MG63 (cell line): ENCODE data around the gene CLIC5. TPM values are rescaled to one million over a fixed set of nuclear protein-coding genes. Genes with fewer than 3 reads are reported as not detected.
"Not testable (repeated sequence)": the region's sequence is repeated elsewhere in the genome, so short reads cannot be mapped to it uniquely, and the experiment has no call there.

Source experiments
- DNase-seq: peaks from one replicate; pipeline ENCODE4 v3.0.0-alpha.2; 2020
- H3K27me3 ChIP-seq: fragments of 250-450 bp; sonication (Bioruptor Pico); 2 replicates; pipeline ENCODE4 v1.5.1; 2020; ENCODE audit warnings: mild to moderate bottlenecking, moderate library complexity
- H3K36me3 ChIP-seq: fragments of 250-450 bp; sonication (Bioruptor Pico); 2 replicates; pipeline ENCODE4 v1.5.1; 2020; ENCODE audit warnings: mild to moderate bottlenecking, moderate library complexity
- H3K4me3 ChIP-seq: fragments of 250-450 bp; sonication (Bioruptor Pico); 2 replicates; pipeline ENCODE4 v1.5.1; 2020; ENCODE audit warnings: mild to moderate bottlenecking, moderate library complexity
- H3K9me3 ChIP-seq: fragments of 250-450 bp; sonication (Bioruptor Pico); 2 replicates; pipeline ENCODE4 v1.5.1; 2020; ENCODE audit warnings: mild to moderate bottlenecking, moderate library complexity
- total RNA-seq: library from RNA; depleted of rRNA; stranded (reverse); fragments of >200 nt; shearing (Covaris generic); gene quantifications from 2 replicates; pipeline ENCODE4 v1.2.3, GENCODE V29; 2014; ENCODE audit warnings: low replicate concordance

CLIC5 gene
- total RNA-seq, 1 experiment from 2014 or later, result not detected

DNA sequence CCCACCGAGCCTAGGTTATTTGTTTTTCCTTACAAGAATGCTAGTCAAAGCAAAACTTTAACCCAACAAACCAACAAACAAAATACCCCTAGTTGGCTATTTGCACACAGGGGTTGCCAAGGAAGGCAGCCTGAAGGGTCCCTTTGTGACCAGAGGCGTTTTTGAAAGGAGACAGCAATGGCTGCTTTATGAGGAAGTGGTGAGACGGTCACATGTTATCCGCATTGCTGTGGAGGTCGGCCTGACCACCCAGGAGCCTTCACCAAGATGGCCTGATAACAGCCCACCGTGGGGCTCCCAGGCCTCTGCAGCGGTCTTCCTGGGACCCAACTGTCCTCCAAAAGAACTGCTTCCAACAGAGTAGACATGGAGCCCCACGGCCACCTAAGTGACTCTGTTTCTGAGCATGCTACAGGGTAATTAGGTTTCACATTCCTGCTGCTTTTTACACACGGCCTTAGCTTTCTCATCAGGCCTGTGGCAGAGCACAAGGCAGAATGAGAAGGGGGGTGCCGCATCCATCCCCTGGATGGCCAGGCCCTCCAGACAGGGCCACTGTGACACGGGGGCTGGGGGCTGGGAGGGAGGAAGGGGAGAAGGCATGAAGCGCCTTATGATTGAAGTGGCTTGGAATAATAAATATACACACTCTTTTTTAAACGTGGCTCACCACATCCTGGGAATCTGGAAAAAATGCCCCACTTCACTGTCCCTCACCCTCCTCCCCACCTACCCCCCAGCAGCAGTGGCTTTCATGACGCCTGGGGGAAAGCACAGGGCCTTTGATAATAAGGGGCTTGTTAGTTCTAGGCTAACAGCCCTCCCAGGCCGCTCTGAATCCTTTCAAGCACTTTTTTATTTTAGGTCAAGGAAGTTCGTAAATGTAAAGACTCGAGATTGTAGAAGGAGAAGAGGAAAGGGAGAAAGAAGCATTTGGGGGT, 86.0 kb downstream of the CLIC5 start:
- no peaks in the 10 kb centered on the region for H3K27me3 ChIP-seq
- H3K36me3 ChIP-seq, result no peaks in the 10 kb centered on the region
- no peak for DNase-seq
- no peaks in the 10 kb centered on the region for H3K9me3 ChIP-seq
- H3K4me3 ChIP-seq, result no peak overlapping the region

DNA sequence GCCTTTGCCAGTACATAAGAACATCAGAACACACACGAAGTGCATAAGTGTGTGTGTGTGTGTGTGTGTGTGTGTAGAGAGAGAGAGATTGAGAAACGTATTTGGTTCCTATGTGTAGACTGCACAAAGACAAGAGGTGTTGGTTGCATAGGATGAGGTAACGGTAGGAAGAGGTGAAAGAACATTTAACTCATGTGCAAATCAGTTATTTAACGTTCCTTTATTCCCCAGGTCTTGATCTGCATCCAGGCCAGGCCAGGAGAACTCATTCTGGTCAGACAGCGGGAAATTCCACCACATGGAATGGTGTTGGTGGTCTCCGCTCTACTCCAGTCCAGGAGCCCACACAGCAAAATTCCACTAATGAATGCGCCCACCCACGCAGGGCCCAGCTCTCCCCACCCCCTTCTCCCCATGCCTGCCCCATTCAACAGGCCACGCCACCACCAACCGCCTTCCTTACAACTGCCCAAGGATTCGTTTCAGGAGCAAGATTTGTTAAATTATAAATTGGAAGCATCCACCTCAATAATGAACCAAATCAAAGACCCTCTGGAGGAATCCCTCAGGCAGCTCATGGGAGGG, 86.8 kb downstream of the CLIC5 start:
- Histone ChIP-seq H3K4me3 (no peak overlapping the region), H3K36me3 (no peaks in the 10 kb centered on the region), H3K9me3 (no peaks in the 10 kb centered on the region), H3K27me3 (no peaks in the 10 kb centered on the region)
- DNase-seq, result no peak

DNA sequence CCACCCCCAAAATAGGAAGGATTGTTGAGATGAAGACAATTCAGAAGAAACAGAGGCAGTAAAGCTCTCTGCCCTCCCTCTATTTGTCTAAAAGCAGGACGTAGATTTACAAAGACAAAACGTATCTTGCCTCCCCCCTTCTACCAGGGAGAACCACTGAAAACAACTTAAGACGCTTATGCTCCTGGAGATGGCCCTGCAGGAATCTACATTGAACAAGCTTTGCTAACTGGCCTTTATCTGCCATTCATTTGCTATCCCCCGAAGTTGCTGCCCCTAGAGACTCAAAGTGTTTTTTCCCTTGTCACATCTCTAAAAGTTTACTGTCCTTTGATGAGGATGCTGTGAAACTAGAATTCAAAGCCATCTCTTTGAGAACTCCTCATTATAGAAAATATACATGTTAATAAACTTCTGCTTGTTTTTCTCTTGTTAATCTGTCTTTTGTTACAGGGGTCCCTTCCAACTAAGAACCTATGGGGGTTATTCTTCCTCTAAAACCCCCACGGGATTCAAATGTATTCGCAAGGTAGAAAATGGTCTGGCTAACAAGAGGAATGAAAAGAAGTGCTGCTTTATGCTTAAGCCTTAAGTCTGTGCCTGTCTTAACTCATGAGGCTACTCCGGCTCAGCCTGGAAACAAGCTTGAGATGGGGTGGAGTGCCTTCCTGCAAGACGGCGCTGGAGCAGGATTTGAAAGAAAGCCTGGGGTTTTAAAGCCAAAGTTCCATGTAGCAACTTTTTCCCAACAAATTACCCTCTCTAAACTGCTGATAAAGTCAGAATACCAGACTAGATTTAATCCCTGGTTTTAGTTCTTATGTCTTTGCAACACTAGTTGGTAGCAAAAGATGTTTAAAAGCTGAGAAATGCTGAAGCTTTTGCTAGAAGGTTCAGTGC, 88.0 kb downstream of the CLIC5 start:
- H3K4me3 ChIP-seq, result no peak overlapping the region
- no peaks in the 10 kb centered on the region for H3K9me3 ChIP-seq
- H3K27me3 ChIP-seq, result no peaks in the 10 kb centered on the region
- H3K36me3 ChIP-seq, result no peaks in the 10 kb centered on the region
- DNase-seq, result no peak

DNA sequence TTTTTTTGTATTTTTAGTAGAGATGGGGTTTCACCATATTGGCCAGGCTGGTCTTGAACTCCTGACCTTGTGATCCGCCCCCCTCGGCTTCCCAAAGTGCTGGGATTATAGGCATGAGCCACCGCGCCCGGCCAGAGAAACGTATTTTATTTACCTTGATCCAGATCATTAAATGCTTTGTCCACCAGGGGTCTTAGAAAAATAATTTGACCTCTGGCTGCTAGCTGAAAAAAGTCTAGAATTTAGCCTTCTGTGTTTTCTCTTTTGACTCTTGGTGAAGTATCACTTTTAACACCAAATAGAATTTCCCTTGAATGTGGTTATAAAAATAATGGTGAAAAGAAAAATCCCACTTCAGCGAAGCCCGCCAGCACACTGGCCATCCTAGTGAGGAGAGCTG, 89.2 kb downstream of the CLIC5 start:
- not testable (repeated sequence) for DNase-seq, H3K36me3 ChIP-seq, H3K9me3 ChIP-seq, H3K27me3 ChIP-seq, H3K4me3 ChIP-seq

DNA sequence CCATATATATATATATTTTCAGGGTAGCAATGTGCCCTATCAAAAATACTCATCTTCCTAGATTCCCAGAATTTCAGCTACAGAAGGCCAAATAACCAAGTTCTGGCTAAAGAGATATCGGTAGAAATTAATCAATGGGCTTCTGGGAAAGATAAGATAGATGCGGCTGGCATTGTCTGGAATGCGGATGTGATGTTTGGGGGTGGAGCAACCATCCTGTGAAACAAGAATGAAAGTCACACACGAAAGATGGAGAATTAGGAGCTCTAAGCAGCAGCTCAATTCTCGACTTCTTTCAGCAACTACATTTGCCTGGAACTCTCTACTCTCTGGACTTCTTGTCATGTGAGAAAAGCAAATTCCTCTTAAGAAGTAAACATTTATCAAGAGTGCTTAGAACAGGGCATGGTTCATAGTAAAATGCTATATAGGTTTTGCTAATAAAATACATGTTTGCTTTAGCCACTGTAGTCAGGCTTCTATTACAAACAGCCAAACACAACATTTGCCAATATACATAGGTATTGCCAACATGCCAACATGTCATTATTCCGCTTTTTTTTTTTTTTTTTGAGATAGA, 90.8 kb downstream of the CLIC5 start:
- no peak for DNase-seq
- Histone ChIP-seq H3K36me3 (no peaks in the 10 kb centered on the region), H3K4me3 (no peak overlapping the region), H3K27me3 (no peaks in the 10 kb centered on the region), H3K9me3 (no peaks in the 10 kb centered on the region)

DNA sequence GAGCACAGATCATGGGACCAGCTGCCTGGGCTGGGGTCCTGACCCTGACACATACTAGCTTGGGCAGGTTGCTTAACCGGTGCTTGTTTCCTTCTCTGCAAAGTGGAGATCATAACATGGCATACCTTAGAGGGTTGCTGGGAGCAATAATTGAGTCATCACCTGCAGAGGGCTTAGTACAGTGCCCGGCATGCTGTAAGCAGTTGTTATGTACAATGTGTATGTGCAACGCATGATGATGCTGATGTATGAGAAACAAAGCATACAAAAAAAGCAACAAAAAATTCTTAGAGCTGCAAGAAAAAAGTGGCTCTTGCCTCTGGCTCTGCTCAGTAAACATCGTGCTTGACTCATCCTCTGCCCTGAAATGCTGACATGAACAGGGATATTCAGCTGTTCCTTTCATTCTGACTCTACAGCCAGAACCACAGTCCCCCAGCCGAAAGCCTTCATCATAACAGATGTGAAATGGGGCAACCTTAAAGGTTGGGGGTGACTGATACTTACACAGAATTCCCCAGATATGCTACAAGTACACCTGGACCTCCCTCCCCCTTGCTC, 91.7 kb downstream of the CLIC5 start:
- H3K27me3 ChIP-seq, result no peaks in the 10 kb centered on the region
- no peaks in the 10 kb centered on the region for H3K36me3 ChIP-seq
- H3K9me3 ChIP-seq, result no peaks in the 10 kb centered on the region
- peak; percentile 13 for DNase-seq
- no peak overlapping the region for H3K4me3 ChIP-seq

DNA sequence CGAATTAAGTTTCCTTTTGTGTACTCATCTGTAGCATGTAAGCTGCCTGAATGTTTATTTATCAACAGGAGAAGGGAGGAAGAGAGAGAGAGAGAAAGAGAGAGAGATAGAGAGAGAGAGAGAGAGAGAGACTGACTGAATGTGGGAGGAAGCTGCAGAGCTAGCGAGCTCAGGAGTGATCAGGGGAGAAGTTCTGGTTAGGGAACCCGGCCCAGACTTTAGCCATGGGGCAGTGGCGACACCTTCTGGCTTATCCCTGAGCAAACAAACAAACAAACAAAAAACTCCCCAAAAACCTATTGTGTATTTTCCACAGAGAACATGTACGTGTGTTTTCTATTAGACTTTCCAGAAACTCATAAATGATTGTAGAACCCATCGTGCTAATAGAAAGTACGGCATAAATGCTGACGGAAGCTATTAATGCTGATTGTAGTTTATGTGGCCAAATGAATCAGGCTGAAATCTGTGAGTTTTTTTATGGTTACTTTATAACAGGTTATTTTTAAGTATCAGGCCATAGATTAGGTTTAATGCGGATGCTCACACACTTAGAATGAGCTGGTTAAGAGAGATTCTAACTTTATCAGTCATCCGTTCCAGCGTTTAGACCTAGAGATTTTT, 92.8 kb downstream of the CLIC5 start:
- peak; percentile 62 for DNase-seq
- Histone ChIP-seq H3K27me3 (no peaks in the 10 kb centered on the region), H3K9me3 (no peaks in the 10 kb centered on the region), H3K4me3 (no peak overlapping the region), H3K36me3 (no peaks in the 10 kb centered on the region)

DNA sequence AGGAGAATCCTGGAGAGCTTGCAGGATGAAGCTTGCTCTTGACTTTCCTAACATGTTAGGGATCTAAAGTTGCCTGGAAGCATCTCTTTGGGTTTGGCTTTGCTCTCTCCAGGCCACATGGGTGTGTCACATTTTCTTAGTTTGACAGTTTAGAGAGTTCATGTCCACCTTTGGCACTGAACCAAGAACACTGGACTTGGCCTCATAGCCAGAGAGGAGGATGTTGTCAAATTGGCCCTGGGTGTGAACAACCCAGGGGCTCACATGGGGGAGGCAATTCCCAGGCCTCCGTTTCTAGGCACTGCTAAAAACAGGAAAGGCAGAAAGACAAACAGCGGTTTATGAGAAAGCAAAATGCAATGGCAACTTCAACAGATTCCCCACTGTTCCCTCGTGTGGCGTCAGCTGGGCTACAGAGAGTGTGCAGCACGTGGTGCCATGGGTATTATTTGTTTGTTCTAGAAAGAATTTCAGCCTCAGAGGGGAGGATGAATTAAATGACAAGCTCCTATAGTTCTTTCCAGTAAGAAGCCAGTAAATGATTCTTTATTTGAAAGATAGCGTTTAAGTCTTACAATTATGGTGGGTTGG, 93.9 kb downstream of the CLIC5 start:
- no peak overlapping the region for H3K4me3 ChIP-seq
- H3K36me3 ChIP-seq, result no peaks in the 10 kb centered on the region
- DNase-seq, result no peak

DNA sequence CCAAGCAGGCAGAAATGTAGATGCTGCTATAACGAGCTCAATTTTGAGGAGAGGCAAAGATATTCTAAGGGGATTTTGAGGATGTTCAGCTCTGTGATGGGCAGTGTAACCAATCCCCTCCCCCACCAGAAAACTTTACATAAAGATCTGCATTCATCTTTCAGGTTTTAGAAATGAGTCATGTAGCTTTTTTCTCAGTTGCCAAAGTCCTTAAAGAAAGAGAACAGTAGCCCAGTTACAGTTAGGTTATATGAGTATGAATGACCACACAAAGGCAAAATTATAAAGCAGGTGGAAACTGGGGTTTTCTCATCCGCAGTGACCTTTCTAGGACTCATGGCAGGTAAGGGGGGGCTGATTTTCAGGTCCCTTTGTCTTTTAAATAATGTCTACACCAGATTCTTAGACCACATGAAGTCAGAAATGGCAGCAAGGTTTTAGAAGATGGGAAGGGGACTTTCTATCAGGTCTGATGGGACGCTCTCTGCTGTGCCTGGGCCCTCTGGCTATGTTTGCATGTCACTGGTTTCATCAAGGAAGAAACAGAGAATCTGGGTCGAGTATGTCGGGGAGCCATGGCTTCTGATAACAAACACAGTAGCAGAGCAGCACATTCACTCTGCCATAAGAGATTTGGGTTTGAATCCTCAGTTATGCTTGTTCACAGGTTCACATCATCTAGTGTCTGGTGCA, 94.7 kb downstream of the CLIC5 start:
- Histone ChIP-seq H3K4me3 (no peak overlapping the region), H3K9me3 (no peaks in the 10 kb centered on the region), H3K36me3 (no peaks in the 10 kb centered on the region), H3K27me3 (no peaks in the 10 kb centered on the region)
- DNase-seq, result no peak

More for the DNA sequence above, 93.9 kb downstream of the CLIC5 start:
- no peaks in the 10 kb centered on the region for H3K9me3 ChIP-seq
- no peaks in the 10 kb centered on the region for H3K27me3 ChIP-seq

DNA sequence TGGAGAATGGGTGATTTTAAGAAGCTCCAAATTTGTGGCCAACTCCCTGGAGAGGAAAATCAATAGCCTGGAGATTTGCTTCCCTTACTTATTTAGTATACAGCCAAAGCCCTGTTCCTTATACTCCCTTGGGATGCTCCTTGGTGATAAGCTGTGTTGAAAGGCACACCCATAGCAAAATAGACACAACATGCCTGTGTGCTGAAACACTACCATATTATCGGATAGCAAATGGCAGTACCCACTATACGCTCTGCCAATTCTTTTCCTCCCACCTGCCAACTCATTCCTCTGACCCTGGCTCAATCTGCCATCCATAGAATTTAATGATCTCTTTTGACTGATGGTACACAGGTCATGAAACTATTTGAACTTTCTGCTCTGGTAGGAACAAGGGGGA, 98.2 kb downstream of the CLIC5 start:
- no peaks in the 10 kb centered on the region for H3K27me3 ChIP-seq

DNA sequence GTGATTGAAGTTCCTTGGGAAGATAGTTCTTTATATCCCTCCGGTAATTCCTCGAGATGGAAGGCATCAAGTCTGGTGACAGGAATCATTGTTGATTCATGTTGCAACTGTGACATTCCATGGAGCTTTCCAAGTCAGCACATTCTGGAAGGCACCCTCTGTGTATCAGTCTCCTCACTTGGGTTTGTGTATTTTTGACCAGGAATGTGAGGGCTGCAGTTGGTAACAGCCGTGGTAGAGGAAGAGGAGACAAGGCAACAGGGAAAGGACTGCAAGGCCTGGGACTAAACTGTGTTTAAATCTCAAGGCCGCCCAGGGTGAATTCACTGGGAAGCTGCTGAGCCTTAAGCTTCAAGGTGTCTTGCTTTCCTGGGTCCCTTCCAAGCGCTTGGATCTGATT, 99.0 kb downstream of the CLIC5 start:
- Histone ChIP-seq H3K9me3 (no peaks in the 10 kb centered on the region), H3K36me3 (no peaks in the 10 kb centered on the region), H3K27me3 (no peaks in the 10 kb centered on the region), H3K4me3 (no peak overlapping the region)
- no peak for DNase-seq

More for the DNA sequence above, 98.2 kb downstream of the CLIC5 start:
- Histone ChIP-seq H3K36me3 (no peaks in the 10 kb centered on the region), H3K4me3 (no peak overlapping the region), H3K9me3 (no peaks in the 10 kb centered on the region)
- DNase-seq, result no peak

DNA sequence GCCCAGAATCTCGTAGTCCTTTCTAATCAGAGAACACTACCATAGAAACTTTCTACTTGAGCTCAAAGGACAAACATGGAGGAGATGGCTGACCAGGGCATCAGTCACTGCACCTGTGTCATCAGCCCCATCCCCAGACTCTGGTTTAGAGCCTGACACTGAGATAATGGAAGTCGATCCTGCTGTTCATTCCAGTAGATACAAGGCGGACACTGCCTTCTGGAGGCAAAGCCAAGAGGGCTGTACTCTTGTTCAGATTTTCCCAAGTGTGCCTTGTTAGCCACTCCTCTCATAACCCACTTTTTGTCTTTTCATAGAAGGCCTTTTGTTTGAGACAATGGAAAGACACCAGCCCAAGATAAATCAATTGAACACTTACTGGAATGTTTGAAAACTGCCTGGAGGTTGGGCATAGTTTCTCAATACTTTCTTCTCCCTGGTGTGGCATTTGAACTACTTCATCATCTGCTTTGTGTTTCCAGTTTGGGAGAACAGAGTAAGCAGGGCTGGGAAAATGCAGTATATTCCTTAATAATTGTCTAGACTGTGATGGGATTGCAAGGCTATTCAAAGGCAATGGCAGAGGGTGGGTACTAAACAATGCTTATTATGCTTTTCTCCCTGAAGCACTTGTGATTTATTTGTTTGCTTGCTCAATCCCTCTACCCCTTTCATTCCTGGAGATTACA, 99.7 kb downstream of the CLIC5 start:
- Histone ChIP-seq H3K4me3 (no peak overlapping the region), H3K9me3 (no peaks in the 10 kb centered on the region), H3K27me3 (no peaks in the 10 kb centered on the region), H3K36me3 (no peaks in the 10 kb centered on the region)
- no peak for DNase-seq

DNA sequence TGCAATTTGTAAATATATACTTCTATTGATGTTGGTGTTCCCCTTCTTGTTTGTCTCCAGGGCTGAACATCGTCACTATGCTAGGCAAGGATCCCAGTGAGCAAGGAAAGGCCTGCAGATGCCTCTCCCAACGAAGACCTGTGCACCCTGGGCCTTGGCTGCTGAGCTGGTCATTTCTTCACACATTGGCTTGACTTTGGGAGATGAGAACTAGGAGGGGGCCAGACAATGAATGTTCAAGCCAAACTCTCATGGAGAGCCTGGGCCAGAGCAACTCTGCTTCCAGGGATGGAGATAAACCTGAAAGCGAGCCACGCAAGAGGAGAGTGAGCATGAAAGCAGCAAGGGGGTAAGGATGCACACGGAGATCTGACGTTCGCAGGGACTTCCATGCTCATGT, 104.0 kb downstream of the CLIC5 start:
- Histone ChIP-seq H3K9me3 (no peaks in the 10 kb centered on the region), H3K27me3 (no peaks in the 10 kb centered on the region), H3K4me3 (no peak overlapping the region), H3K36me3 (no peaks in the 10 kb centered on the region)
- no peak for DNase-seq

DNA sequence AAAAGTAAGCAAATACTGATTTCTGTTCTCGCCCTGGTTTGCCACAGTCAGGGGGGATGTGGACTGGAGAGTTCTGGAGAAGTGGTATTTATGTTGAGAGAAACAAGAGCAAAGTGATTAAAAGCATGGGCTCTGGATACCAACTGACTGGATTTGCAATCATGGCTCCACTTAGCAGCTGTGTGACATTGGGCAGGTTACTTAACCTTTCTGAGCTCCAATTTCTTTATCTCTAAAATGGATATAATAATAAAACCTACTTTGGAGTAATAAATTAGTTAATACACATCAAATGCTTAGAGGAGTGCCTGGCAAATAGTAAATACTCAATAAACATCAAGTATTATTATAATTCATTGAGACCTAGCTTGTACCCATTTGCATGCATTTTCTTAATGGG, 111.7 kb downstream of the CLIC5 start:
- no peaks in the 10 kb centered on the region for H3K36me3 ChIP-seq
- DNase-seq, result no peak
- no peak overlapping the region for H3K4me3 ChIP-seq
- H3K9me3 ChIP-seq, result no peaks in the 10 kb centered on the region
- H3K27me3 ChIP-seq, result no peaks in the 10 kb centered on the region

DNA sequence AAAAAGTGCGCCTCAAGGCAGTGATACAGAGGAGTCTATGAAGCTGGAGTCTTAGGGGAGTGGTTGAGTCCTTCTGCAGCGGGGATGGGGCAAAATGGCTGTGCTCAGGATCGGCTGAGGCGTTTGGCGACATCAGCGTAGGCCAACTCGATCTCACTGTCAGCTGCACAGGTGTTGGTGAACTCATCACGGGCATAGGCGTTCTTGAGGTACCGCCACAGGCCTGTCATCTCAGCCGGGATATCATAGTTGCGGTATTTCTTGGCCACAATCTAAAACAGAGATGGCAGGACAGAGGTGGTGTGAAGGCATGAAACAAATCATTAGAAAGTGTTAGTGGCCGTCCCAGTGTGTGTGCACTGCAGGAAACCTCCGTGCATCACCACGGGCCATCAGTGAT, 112.7 kb downstream of the CLIC5 start:
- H3K4me3 ChIP-seq, result no peak overlapping the region
- no peaks in the 10 kb centered on the region for H3K27me3 ChIP-seq
- no peaks in the 10 kb centered on the region for H3K9me3 ChIP-seq
- H3K36me3 ChIP-seq, result no peaks in the 10 kb centered on the region
- DNase-seq, result no peak
